CD4-positive, alpha-beta T cell (primary cell): ENCODE data around the gene PPP1R14B. TPM values are rescaled to one million over a fixed set of nuclear protein-coding genes. Genes with fewer than 3 reads are reported as not detected.

Experiments
- ATAC-seq: fragments of 200-7000 bp; cut with Tn5 transposase; one replicate; pipeline ENCODE4 v1.10.0; 2022; ENCODE audit warnings: mild to moderate bottlenecking; ENCODE audit not compliant: poor library complexity
- CTCF ChIA-PET: fragments of 350-600 bp; sonication (Branson Sonifier 250); formaldehyde crosslinking; loops from one replicate; lab custom pipeline; 2021; ENCODE audit warnings: antibody characterized with exemption, inconsistent platforms; lab: Charles Lee
- POLR2A ChIA-PET: fragments of 350-600 bp; sonication (Branson Sonifier 250); formaldehyde crosslinking; loops from one replicate; lab custom pipeline; 2021; ENCODE audit warnings: antibody characterized with exemption, inconsistent platforms; lab: Charles Lee
- DNase-seq, 14 experiments: peaks; one replicate each; pipeline ENCODE4 v3.0.0-alpha.2; 2013 to 2020; ENCODE audit warnings: mixed read lengths in 2 of 14
- H3K27ac ChIP-seq, 2 donors: one replicate each; pipeline versions ENCODE4 v1.5.1 to v1.7.0; 2013; ENCODE audit warnings: low read length in 2 of 2, low read depth in 1 of 2, mild to moderate bottlenecking in 1 of 2
- H3K27me3 ChIP-seq, 2 experiments: 1 replicate in 1 of 2; 2 replicates in 1 of 2; pipeline versions ENCODE4 v1.6.1 to v1.7.0; 2013; ENCODE audit warnings: low read length in 2 of 2, control low read depth in 1 of 2, mild to moderate bottlenecking in 1 of 2, moderate library complexity in 1 of 2; ENCODE audit not compliant: insufficient read depth in 2 of 2, control insufficient read depth in 1 of 2
- H3K36me3 ChIP-seq: one replicate; pipeline ENCODE4 v1.6.1; 2013; ENCODE audit warnings: low read length, control low read depth; ENCODE audit not compliant: insufficient read depth
- H3K4me1 ChIP-seq: one replicate; pipeline ENCODE4 v1.6.1; 2013; ENCODE audit warnings: low read length, control low read depth; ENCODE audit not compliant: insufficient read depth
- H3K4me3 ChIP-seq: one replicate; pipeline ENCODE4 v1.5.1; 2013; ENCODE audit warnings: mild to moderate bottlenecking, low read length, moderate library complexity
- H3K9me3 ChIP-seq, 2 experiments: 1 replicate in 1 of 2; 2 replicates in 1 of 2; pipeline versions ENCODE4 v1.6.1 to v1.7.0; 2013; ENCODE audit warnings: low read length in 2 of 2, mild to moderate bottlenecking in 2 of 2, control low read depth in 1 of 2, moderate library complexity in 1 of 2; ENCODE audit not compliant: control insufficient read depth in 1 of 2, insufficient read depth in 1 of 2
- H3K27ac Mint-ChIP-seq: one replicate; pipeline ENCODE4 v1.8.0; 2020; ENCODE audit warnings: mixed read lengths
- H3K27me3 Mint-ChIP-seq: one replicate; pipeline ENCODE4 v1.8.0; 2021; ENCODE audit warnings: mixed read lengths
- H3K36me3 Mint-ChIP-seq: one replicate; pipeline ENCODE4 v1.8.0; 2021; ENCODE audit warnings: low read depth, mixed read lengths
- H3K4me1 Mint-ChIP-seq: one replicate; pipeline ENCODE4 v1.8.0; 2021; ENCODE audit warnings: low read depth, mixed read lengths
- H3K4me3 Mint-ChIP-seq: one replicate; pipeline ENCODE4 v1.8.0; 2020; ENCODE audit warnings: mild to moderate bottlenecking, mixed read lengths
- H3K9me3 Mint-ChIP-seq: one replicate; pipeline ENCODE4 v1.8.0; 2020; ENCODE audit warnings: mixed read lengths
- intact Hi-C, 2 experiments: fragments of 100-400 bp; cut with DNase I in 1 of 2; cut with micrococcal nuclease in 1 of 2; formaldehyde crosslinking; loops; one replicate each; pipeline versions ENCODE4 v1.15.1 to v1.9.0; 2023 to 2025; cut with DNase I, micrococcal nuclease
- total RNA-seq, 174 experiments: library from RNA in 2 of 174; stranded (reverse) in 2 of 174; gene quantifications; one replicate each; pipeline ENCODE4 v1.2.3 and lab custom pipeline; 2021 to 2026
- TF ChIP-seq, protein P1 (sequence below): fragments of 200-600 bp; IDR thresholded peaks from one replicate; pipeline ENCODE4 v1.8.0; 2022; ENCODE audit warnings: antibody characterized with exemption, mild to moderate bottlenecking

The PPP1R14B gene
- total RNA-seq, 2 experiments from 2014 or later, result 17.1 to 21.0 TPM

DNA sequence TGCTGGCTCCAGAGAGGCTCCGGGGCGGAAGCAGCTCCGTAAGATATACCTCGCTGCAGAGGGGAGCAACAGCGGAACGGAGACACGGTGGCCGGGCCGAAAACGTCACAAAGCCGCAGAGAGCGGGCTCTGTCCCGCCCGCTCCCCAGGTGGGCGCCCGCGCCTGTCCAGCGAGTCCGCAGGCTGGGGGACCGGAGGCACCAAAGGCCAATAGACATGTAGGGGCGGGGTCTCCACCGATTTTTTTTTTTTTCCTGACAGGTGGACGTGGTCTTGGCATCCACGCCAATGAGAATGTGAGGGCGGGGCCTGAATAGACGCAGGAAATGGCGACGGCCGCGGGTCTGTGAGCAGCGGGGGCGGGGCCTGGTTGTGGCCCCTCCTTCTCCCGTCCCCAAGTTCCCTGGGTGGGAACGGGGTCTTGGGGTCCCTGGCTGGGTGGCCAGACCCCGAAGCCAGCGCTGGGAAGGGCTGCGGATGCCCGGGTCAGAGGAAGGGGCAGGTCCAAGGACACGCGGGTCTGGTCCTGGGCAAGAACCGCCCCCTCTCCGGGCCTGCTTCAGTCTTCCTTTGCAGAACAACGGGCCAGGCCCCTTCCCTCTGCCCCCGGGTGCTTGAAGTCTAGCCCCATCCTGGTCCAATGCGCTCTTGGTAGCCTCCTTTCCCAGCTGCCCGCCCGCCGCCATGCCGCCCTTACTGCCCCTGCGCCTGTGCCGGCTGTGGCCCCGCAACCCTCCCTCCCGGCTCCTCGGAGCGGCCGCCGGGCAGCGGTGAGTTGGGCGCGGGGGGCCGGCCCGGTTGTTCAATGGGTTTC, 16.4 kb downstream of the PPP1R14B start, which contains the start of gene DNAJC4:
TSS of gene DNAJC4 (plus strand) at position 378 of the 814 bp plus-strand sequence. CDS start at position 685, 307 bp downstream.
- peak; percentile 54 for ATAC-seq
- intact Hi-C loops, result loop anchor here (1.0 to 5.0 kb wide), 3 partner anchors 11 to 43 kb away; partner anchors contain the start of genes FKBP2 (in 2 of the 2) and STIP1 (in 1 of the 2)
- Histone ChIP-seq H3K36me3 (peaks cover 3% of the 10 kb centered on the region), H3K27ac (peak within 1 kb of the TSS; percentile 82 to 91), H3K27me3 (no peaks in the 10 kb centered on the region), H3K4me1 (peaks cover 79% of the 10 kb centered on the region), H3K9me3 (no peaks in the 10 kb centered on the region), H3K4me3 (peak within 1 kb of the TSS; percentile 91)
- peak; percentile 71 to 93 (median 82) for DNase-seq
- H3K27ac Mint-ChIP-seq, result peak within 1 kb of the TSS; percentile 94
- CTCF ChIA-PET, result interaction anchor here (0.9 kb wide), 2 partner anchors 24 to 88 kb away, joined by 3 read pairs; partner anchors contain the start of genes FERMT3 and PRDX5
- no peaks in the 10 kb centered on the region for H3K9me3 Mint-ChIP-seq
- peaks cover 62% of the 10 kb centered on the region for H3K4me1 Mint-ChIP-seq
- TF ChIP-seq, protein P1, sequence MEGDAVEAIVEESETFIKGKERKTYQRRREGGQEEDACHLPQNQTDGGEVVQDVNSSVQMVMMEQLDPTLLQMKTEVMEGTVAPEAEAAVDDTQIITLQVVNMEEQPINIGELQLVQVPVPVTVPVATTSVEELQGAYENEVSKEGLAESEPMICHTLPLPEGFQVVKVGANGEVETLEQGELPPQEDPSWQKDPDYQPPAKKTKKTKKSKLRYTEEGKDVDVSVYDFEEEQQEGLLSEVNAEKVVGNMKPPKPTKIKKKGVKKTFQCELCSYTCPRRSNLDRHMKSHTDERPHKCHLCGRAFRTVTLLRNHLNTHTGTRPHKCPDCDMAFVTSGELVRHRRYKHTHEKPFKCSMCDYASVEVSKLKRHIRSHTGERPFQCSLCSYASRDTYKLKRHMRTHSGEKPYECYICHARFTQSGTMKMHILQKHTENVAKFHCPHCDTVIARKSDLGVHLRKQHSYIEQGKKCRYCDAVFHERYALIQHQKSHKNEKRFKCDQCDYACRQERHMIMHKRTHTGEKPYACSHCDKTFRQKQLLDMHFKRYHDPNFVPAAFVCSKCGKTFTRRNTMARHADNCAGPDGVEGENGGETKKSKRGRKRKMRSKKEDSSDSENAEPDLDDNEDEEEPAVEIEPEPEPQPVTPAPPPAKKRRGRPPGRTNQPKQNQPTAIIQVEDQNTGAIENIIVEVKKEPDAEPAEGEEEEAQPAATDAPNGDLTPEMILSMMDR, result no peak
- peak within 1 kb of the TSS; percentile 95 for H3K4me3 Mint-ChIP-seq
- no peaks in the 10 kb centered on the region for H3K27me3 Mint-ChIP-seq
- H3K36me3 Mint-ChIP-seq, result peaks cover 3% of the 10 kb centered on the region
- POLR2A ChIA-PET, result interaction anchor here (0.6 to 4.6 kb wide), 9 partner anchors 9 to 564 kb away, joined by 3 to 31 read pairs (median 7); partner anchors contain the start of genes FERMT3, FKBP2, PRDX5 and STIP1

DNA sequence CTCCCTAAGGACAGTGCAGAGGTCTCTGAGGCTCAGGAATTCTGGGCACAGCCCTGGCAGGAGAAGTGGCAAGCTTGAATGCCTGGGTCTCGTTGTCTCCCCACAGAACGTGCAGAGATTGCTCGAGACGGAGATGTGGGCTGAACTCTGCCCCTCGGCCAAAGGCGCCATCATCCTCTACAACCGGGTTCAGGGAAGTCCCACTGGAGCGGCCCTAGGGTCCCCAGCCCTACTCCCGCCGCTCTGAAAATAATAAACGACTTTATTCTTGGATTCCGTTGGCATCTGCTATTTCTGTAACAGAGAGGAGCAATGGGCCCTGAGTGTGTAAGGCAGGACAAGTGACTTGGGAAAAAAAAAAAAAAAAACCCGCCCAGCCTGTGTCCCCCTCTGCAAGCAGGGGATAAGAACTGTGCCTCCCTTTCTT, 17.0 kb downstream of the PPP1R14B start:
- Mint-ChIP-seq H3K36me3 (no peaks in the 10 kb centered on the region), H3K27me3 (no peaks in the 10 kb centered on the region), H3K27ac (peak overlapping the region; percentile 94), H3K4me3 (peak overlapping the region; percentile 95), H3K9me3 (no peaks in the 10 kb centered on the region), H3K4me1 (peaks cover 63% of the 10 kb centered on the region)
- peak overlapping the region; percentile 82 to 91 for H3K27ac ChIP-seq
- peaks cover 80% of the 10 kb centered on the region for H3K4me1 ChIP-seq
- TF ChIP-seq, protein P1, result no peak
- H3K4me3 ChIP-seq, result peak overlapping the region; percentile 91
- no peaks in the 10 kb centered on the region for H3K9me3 ChIP-seq
- intact Hi-C loops, result loop anchor here (1.0 to 5.0 kb wide), 3 partner anchors 12 to 43 kb away; partner anchors contain the start of genes FKBP2 (in 2 of the 2) and STIP1 (in 1 of the 2)
- DNase-seq, result no peak
- no peaks in the 10 kb centered on the region for H3K27me3 ChIP-seq
- CTCF ChIA-PET, result interaction anchor here (0.9 kb wide), 1 partner anchor 24 kb away, joined by 3 read pairs; the partner anchor contains the start of gene FERMT3
- no peak for ATAC-seq
- POLR2A ChIA-PET, result interaction anchor here (0.9 to 4.6 kb wide), 8 partner anchors 10 to 88 kb away, joined by 3 to 31 read pairs (median 9); partner anchors contain the start of genes FERMT3, FKBP2, PRDX5 and STIP1
- H3K36me3 ChIP-seq, result peaks cover 3% of the 10 kb centered on the region

DNA sequence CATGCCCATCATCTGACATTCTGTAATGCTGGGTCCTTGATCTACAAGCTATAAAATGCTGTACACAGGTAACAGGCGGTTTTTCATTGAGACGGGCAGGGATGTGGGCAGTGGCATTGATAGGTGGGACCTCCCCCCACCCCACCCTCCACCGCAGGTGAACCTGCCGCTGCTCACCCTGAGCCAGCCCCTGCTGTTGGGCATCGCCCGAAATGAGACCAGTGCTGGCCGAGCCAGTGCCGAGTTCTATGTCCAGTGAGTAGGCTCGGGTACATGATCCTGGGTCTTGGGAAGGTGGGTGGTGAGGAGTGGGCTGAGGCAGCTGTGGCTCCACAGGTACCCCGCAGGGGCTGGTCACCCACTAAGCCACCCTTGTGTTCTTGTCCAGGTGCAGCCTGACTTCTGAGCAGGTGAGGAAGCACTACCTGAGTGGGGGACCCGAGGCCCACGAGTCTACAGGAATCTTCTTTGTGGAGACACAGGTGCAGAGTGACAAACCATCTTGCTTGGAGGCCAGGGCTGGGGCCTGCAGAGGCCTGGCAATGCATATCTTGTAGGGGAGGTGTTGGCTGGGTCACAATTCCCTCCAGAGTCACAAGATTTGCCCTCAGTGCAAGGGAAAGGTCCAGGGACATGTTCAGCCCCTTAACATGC, 17.5 kb downstream of the PPP1R14B start:
- H3K9me3 Mint-ChIP-seq, result no peaks in the 10 kb centered on the region
- CTCF ChIA-PET, result interaction anchor here (0.9 kb wide), 1 partner anchor 23 kb away, joined by 3 read pairs; the partner anchor contains the start of gene FERMT3

More for the DNA sequence above, 17.5 kb downstream of the PPP1R14B start:
- peaks cover 85% of the 10 kb centered on the region for H3K4me1 ChIP-seq
- peak overlapping the region; percentile 94 for H3K27ac Mint-ChIP-seq
- no peaks in the 10 kb centered on the region for H3K36me3 Mint-ChIP-seq
- no peaks in the 10 kb centered on the region for H3K27me3 ChIP-seq
- ATAC-seq (no peak), DNase-seq (no peak)
- peak overlapping the region; percentile 91 for H3K4me3 ChIP-seq
- peak overlapping the region; percentile 95 for H3K4me3 Mint-ChIP-seq
- no peaks in the 10 kb centered on the region for H3K27me3 Mint-ChIP-seq
- POLR2A ChIA-PET, result interaction anchor here (0.9 to 4.6 kb wide), 8 partner anchors 10 to 88 kb away, joined by 3 to 31 read pairs (median 9); partner anchors contain the start of genes FERMT3, FKBP2, PRDX5 and STIP1
- peaks cover 3% of the 10 kb centered on the region for H3K36me3 ChIP-seq
- no peaks in the 10 kb centered on the region for H3K9me3 ChIP-seq
- TF ChIP-seq, protein P1, result no peak
- intact Hi-C loops, result no loop called here
- H3K27ac ChIP-seq, result peak overlapping the region; percentile 82 to 91
- peaks cover 63% of the 10 kb centered on the region for H3K4me1 Mint-ChIP-seq
